ENCODE measurements around the gene AKR1C4. TPM values are rescaled to one million over a fixed set of nuclear protein-coding genes. Genes with fewer than 3 reads are reported as not detected.

The AKR1C4 gene
- not detected for total RNA-seq
- long read RNA-seq, partial matches to known transcripts: 0 of 1 reads
- long read RNA-seq, other reads (novel, unspliced or antisense): 1 of 1 reads

- H3K27me3 ChIP-seq: no peaks in the 10 kb centered on the region
- intact Hi-C loops (cut with DNase I): no loop called here
- H3K27ac ChIP-seq: no peak within 1 kb of the TSS
- no peaks in the 10 kb centered on the region for H3K9me3 ChIP-seq
- no peak within 1 kb of the TSS for H3K4me3 ChIP-seq
- DNase-seq (no peak), ATAC-seq (no peak)
- H3K36me3 ChIP-seq: no peaks in the 10 kb centered on the region
- TF ChIP-seq CTCF (IDR thresholded peaks at IDR 0.05): no peak
- H3K4me1 ChIP-seq: no peaks in the 10 kb centered on the region
Observed at GRCh38 chr10:5196702-5197113, at the start of gene AKR1C4. Gene AKR1C4 (plus strand): TSS chr10:5196837. CDS start chr10:5196868, 31 bp downstream.

GRCh38 chr10:5146920-5147254, 49.8 kb upstream of the AKR1C4 start:
- Histone ChIP-seq H3K27ac (no peak overlapping the region), H3K9me3 (no peaks in the 10 kb centered on the region), H3K36me3 (no peaks in the 10 kb centered on the region), H3K4me3 (no peak overlapping the region), H3K27me3 (no peaks in the 10 kb centered on the region), H3K4me1 (no peaks in the 10 kb centered on the region)
- DNase-seq (no peak), ATAC-seq (no peak)
- intact Hi-C loops (cut with DNase I): no loop called here
- no peak for TF ChIP-seq CTCF (IDR thresholded peaks at IDR 0.05)

GRCh38 chr10:5147255-5147980, 49.2 kb upstream of the AKR1C4 start:
- Histone ChIP-seq H3K9me3 (no peaks in the 10 kb centered on the region), H3K4me3 (no peak overlapping the region), H3K27me3 (no peaks in the 10 kb centered on the region), H3K4me1 (no peaks in the 10 kb centered on the region), H3K36me3 (no peaks in the 10 kb centered on the region), H3K27ac (no peak overlapping the region)
- no peak for TF ChIP-seq CTCF (IDR thresholded peaks at IDR 0.05)
- DNase-seq (no peak), ATAC-seq (no peak)
- intact Hi-C loops (cut with DNase I): no loop called here

- Histone ChIP-seq H3K4me3 (no peak overlapping the region), H3K27ac (no peak overlapping the region), H3K36me3 (no peaks in the 10 kb centered on the region), H3K4me1 (no peaks in the 10 kb centered on the region), H3K27me3 (no peaks in the 10 kb centered on the region), H3K9me3 (no peaks in the 10 kb centered on the region)
- intact Hi-C loops (cut with DNase I): no loop called here
- no peak for ATAC-seq
- TF ChIP-seq CTCF (IDR thresholded peaks at IDR 0.05): no peak
- no peak for DNase-seq
Observed at GRCh38 chr10:5147981-5148677, 48.5 kb upstream of the AKR1C4 start.

- Histone ChIP-seq H3K4me3 (no peak overlapping the region), H3K4me1 (no peaks in the 10 kb centered on the region), H3K27me3 (no peaks in the 10 kb centered on the region), H3K27ac (no peak overlapping the region), H3K9me3 (no peaks in the 10 kb centered on the region), H3K36me3 (no peaks in the 10 kb centered on the region)
- TF ChIP-seq CTCF (IDR thresholded peaks at IDR 0.05): no peak
- no peak for DNase-seq
- ATAC-seq: no peak
- intact Hi-C loops (cut with DNase I): no loop called here
Observed at GRCh38 chr10:5148678-5149032, 48.0 kb upstream of the AKR1C4 start.
